B cell (primary cell): ENCODE results near the gene EGFR. TPM values are rescaled to one million over a fixed set of nuclear protein-coding genes. Genes with fewer than 3 reads are reported as not detected.

ENCODE experiments used
- ATAC-seq: fragments of 200-7000 bp; cut with Tn5 transposase; one replicate; pipeline ENCODE4 v1.10.0; 2021; ENCODE audit warnings: low read depth, mild to moderate bottlenecking, moderate number of reproducible peaks, moderate library complexity
- CTCF ChIA-PET: fragments of 350-600 bp; sonication (Branson Sonifier 250); formaldehyde crosslinking; loops from one replicate; lab custom pipeline; 2021; ENCODE audit warnings: antibody characterized with exemption, inconsistent platforms; lab: Charles Lee
- POLR2A ChIA-PET: fragments of 350-600 bp; sonication (Branson Sonifier 250); formaldehyde crosslinking; loops from one replicate; lab custom pipeline; 2021; ENCODE audit warnings: antibody characterized with exemption; lab: Charles Lee
- DNase-seq: peaks from one replicate; pipeline ENCODE4 v3.0.0; 2013
- H2AFZ ChIP-seq: 2 replicates; pipeline ENCODE4 v1.6.1; 2012; ENCODE audit warnings: mild to moderate bottlenecking, low read depth, low read length; ENCODE audit not compliant: insufficient read depth, poor library complexity, severe bottlenecking
- H3K27ac ChIP-seq, 2 donors: 1 replicate in 1 of 2; 2 replicates in 1 of 2; pipeline ENCODE4 v1.5.1; 2012 to 2013; ENCODE audit warnings: low read length in 2 of 2, mild to moderate bottlenecking in 2 of 2, moderate library complexity in 1 of 2
- H3K27me3 ChIP-seq, 4 experiments: fragments of 200-600 bp in 1 of 4; sonication (generic) in 1 of 4; replicated peaks in 1 of 4; 1 replicate in 2 of 4; 2 replicates in 2 of 4; pipeline versions ENCODE4 v1.6.1 to v1.7.0; 2013 to 2016; ENCODE audit warnings: low read length in 3 of 4, mild to moderate bottlenecking in 2 of 4, mixed read lengths in 1 of 4, moderate library complexity in 1 of 4; ENCODE audit not compliant: insufficient read depth in 4 of 4, control insufficient read depth in 3 of 4; ENCODE audit errors: control extremely low read depth in 1 of 4
- H3K36me3 ChIP-seq, 2 experiments: replicated peaks in 1 of 2; 1 replicate in 1 of 2; 2 replicates in 1 of 2; pipeline versions ENCODE4 v1.6.1 to v1.7.1; 2013; ENCODE audit warnings: low read length in 1 of 2; ENCODE audit not compliant: insufficient read depth in 2 of 2, control insufficient read depth in 1 of 2; ENCODE audit errors: control extremely low read depth in 1 of 2, extremely low read depth in 1 of 2
- H3K4me1 ChIP-seq, 2 donors: fragments of 200-600 bp in 1 of 2; sonication (generic) in 1 of 2; 1 replicate in 1 of 2; 2 replicates in 1 of 2; pipeline versions ENCODE4 v1.5.1 to v1.6.1; 2013 to 2017; ENCODE audit warnings: low read length in 2 of 2; ENCODE audit not compliant: control insufficient read depth in 2 of 2, insufficient read depth in 2 of 2
- H3K4me2 ChIP-seq: replicated peaks from 2 replicates; pipeline ENCODE3; 2012; ENCODE audit warnings: mild to moderate bottlenecking, low read depth, low read length; ENCODE audit not compliant: poor library complexity, severe bottlenecking
- H3K4me3 ChIP-seq, 5 experiments: fragments of 200-600 bp in 1 of 5; sonication (generic) in 1 of 5; 1 replicate in 3 of 5; 2 replicates in 2 of 5; pipeline versions ENCODE4 v1.5.1 to v1.7.0; 2011 to 2016; ENCODE audit warnings: low read length in 4 of 5, mild to moderate bottlenecking in 4 of 5, low read depth in 2 of 5, control low read depth in 1 of 5, moderate library complexity in 1 of 5; ENCODE audit not compliant: insufficient read depth in 1 of 5; ENCODE audit errors: control extremely low read depth in 1 of 5, extremely low read depth in 1 of 5
- H3K79me2 ChIP-seq: fragments of 200-600 bp; sonication (generic); one replicate; pipeline ENCODE4 v1.6.0; 2016; ENCODE audit warnings: low read length; ENCODE audit not compliant: control insufficient read depth, insufficient read depth
- H3K9ac ChIP-seq: fragments of 200-600 bp; sonication (generic); 2 replicates; pipeline ENCODE4 v1.6.1; 2017; ENCODE audit warnings: mild to moderate bottlenecking, low read length, moderate library complexity
- H3K9me3 ChIP-seq, 3 donors: one replicate each; pipeline versions ENCODE4 v1.6.1 to v1.7.1; 2013; ENCODE audit warnings: low read length in 2 of 3; ENCODE audit not compliant: control insufficient read depth in 2 of 3, insufficient read depth in 1 of 3; ENCODE audit errors: control extremely low read depth in 1 of 3
- H4K20me1 ChIP-seq: 2 replicates; pipeline ENCODE4 v1.6.0; 2012; ENCODE audit warnings: mild to moderate bottlenecking, low read length; ENCODE audit not compliant: insufficient read depth, control insufficient read depth, poor library complexity, severe bottlenecking
- H3K27ac Mint-ChIP-seq: one replicate; pipeline ENCODE4 v1.8.0; 2021; ENCODE audit warnings: mixed read lengths
- H3K27me3 Mint-ChIP-seq: one replicate; pipeline ENCODE4 v1.8.0; 2021; ENCODE audit warnings: mixed read lengths
- H3K4me1 Mint-ChIP-seq: one replicate; pipeline ENCODE4 v1.8.0; 2021; ENCODE audit warnings: mixed read lengths
- H3K4me3 Mint-ChIP-seq: one replicate; pipeline ENCODE4 v1.8.0; 2021; ENCODE audit warnings: mixed read lengths
- H3K9me3 Mint-ChIP-seq: one replicate; pipeline ENCODE4 v1.8.0; 2022; ENCODE audit warnings: mixed read lengths; ENCODE audit not compliant: insufficient read depth
- CTCF ChIP-seq: fragments of 200-600 bp; IDR thresholded peaks from one replicate; pipeline ENCODE4 v1.8.0; 2022; ENCODE audit warnings: antibody characterized with exemption, mild to moderate bottlenecking
- EZH2 ChIP-seq: IDR thresholded peaks from 2 replicates; pipeline ENCODE4 v1.6.1; 2012; ENCODE audit warnings: borderline replicate concordance, low read depth, mild to moderate bottlenecking, moderate library complexity, low read length; ENCODE audit not compliant: insufficient read depth, poor library complexity, severe bottlenecking
- WGBS: methylation state at CpG from one replicate; pipeline ENCODE4 v1.1.5; 2013; ENCODE audit warnings: missing lambda C conversion rate; ENCODE audit not compliant: insufficient coverage; 5-methylcytosine and 5-hydroxymethylcytosine counted together
- intact Hi-C: fragments of 100-400 bp; cut with micrococcal nuclease; formaldehyde crosslinking; loops from one replicate; pipeline ENCODE4 v1.10.0; 2022
- polyA plus RNA-seq: library from polyadenylated mRNA; depleted of rRNA; stranded (reverse); fragments of >200 nt; gene quantifications from 2 replicates; pipeline ENCODE4 v1.2.3, GENCODE V29; 2012
- total RNA-seq, 2 donors: library from RNA; stranded (reverse); fragments of 120-200 nt in 1 of 2; gene quantifications; 1 replicate in 1 of 2; 2 replicates in 1 of 2; pipeline versions ENCODE4 v1.2.3 to v1.2.4, GENCODE V29; 2013 to 2022

Gene EGFR
- total and polyA plus RNA-seq, 2 donors (not counting 1 experiment from before 2014, with no cell fraction given): not detected

GRCh38 chr7:55096323-55096722 is 77.5 kb downstream of the EGFR start:
- no peaks in the 10 kb centered on the region for H3K36me3 ChIP-seq
- Mint-ChIP-seq H3K4me3 (no peak overlapping the region), H3K4me1 (no peaks in the 10 kb centered on the region), H3K27me3 (peaks cover 32% of the 10 kb centered on the region), H3K9me3 (no peaks in the 10 kb centered on the region), H3K27ac (no peak overlapping the region)
- peaks cover 0 to 4% (median 2%) of the 10 kb centered on the region in 4 experiments for H3K27me3 ChIP-seq
- DNase-seq (no peak), ATAC-seq (no peak)
- CTCF ChIA-PET: no interaction called here
- H3K79me2 ChIP-seq: no peaks in the 10 kb centered on the region
- H3K4me1 ChIP-seq: no peaks in the 10 kb centered on the region
- peaks cover 0 to 6% (median 0%) of the 10 kb centered on the region in 3 donors for H3K9me3 ChIP-seq
- H2AFZ ChIP-seq: no peak overlapping the region
- intact Hi-C loops: no loop called here
- H3K9ac ChIP-seq: no peak overlapping the region
- no peak for TF ChIP-seq EZH2
- TF ChIP-seq CTCF: no peak
- 92% methylated on average over 11 of the region's 11 CpGs for WGBS
- H3K4me2 ChIP-seq: no peak overlapping the region
- POLR2A ChIA-PET: no interaction called here
- H3K4me3 ChIP-seq: no peak overlapping the region
- H3K27ac ChIP-seq: no peak overlapping the region
- H4K20me1 ChIP-seq: no peaks in the 10 kb centered on the region

- H3K27ac ChIP-seq: no peak overlapping the region
- DNase-seq: no peak
- H3K79me2 ChIP-seq: no peaks in the 10 kb centered on the region
- no peak overlapping the region for H3K9ac ChIP-seq
- CTCF ChIA-PET: no interaction called here
- H4K20me1 ChIP-seq: no peaks in the 10 kb centered on the region
- POLR2A ChIA-PET: no interaction called here
- no peaks in the 10 kb centered on the region for H3K4me1 ChIP-seq
- no peak overlapping the region for H3K4me3 Mint-ChIP-seq
- peaks cover 0 to 6% (median 2%) of the 10 kb centered on the region in 4 experiments for H3K27me3 ChIP-seq
- no peak for TF ChIP-seq CTCF
- TF ChIP-seq EZH2: no peak
- H3K27me3 Mint-ChIP-seq: peaks cover 37% of the 10 kb centered on the region
- no peak overlapping the region for H3K27ac Mint-ChIP-seq
- H3K9me3 ChIP-seq: peaks cover 0 to 6% (median 0%) of the 10 kb centered on the region in 3 donors
- 95% methylated on average over 2 of the region's 4 CpGs for WGBS
- no peak overlapping the region for H3K4me2 ChIP-seq
- H2AFZ ChIP-seq: no peak overlapping the region
- intact Hi-C loops: no loop called here
- no peak overlapping the region for H3K4me3 ChIP-seq
- H3K36me3 ChIP-seq: no peaks in the 10 kb centered on the region
- ATAC-seq: no peak
- H3K9me3 Mint-ChIP-seq: no peaks in the 10 kb centered on the region
- H3K4me1 Mint-ChIP-seq: no peaks in the 10 kb centered on the region
Measured at GRCh38 chr7:55097100-55097499, 78.3 kb downstream of the EGFR start.
